ENCODE data around the gene CELA1.

CELA1 gene

DNA sequence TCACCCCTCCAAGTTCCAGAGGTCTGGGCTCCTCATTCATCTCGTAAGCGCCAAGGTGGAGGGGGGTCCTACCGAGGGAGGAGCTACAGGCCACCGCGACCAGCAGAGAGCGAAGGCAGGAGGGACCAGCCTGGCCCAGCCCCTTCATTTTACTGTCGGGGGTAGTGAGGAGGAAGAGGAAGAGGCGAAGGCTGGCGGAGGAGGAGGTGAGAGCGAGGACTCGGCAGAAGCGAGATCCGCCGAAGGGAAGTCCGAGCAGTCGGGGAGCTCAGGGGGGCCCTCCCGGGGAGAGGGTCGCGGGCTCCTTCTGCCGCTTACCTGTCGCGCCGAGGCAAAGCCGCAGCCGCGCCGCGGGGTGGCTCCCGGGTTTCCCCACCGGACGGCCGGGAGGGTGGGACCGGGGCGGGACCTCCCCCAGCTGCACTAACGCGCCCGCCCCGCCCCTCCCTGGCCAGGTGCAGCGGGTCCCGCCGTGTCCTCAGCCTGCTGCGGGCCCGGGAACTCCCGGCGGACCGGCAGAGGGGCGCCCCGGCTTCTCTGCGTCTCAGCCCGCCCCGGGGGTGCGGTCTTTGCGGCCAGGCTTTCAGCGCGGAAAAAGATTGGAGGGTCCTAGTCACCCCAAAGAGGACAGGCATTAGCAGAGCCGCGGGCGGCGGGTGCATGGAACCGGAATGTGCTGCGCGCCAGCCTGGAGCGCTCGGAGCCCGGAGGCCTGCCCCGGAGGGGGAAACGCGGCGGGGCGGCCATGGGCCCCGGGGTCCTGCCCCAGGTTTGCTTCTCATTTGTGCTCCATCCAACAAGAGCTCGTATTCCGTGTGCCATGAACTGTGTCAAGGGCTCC is 45.0 kb upstream of the CELA1 start, which contains the start of gene GALNT6:
Gene GALNT6 (minus strand): TSS at position 124 of the 841 bp plus-strand sequence. CDS start 11,625 bp downstream, outside the sequence.
- Histone ChIP-seq H3K4me3 (replicated peaks; ENCODE audit: low read depth, low read length) (peak within 1 kb of the TSS; percentile 81), H3K36me3 (ENCODE audit: control insufficient read depth, insufficient read depth, low read length) (no peaks in the 10 kb centered on the region), H3K27me3 (replicated peaks; ENCODE audit: control insufficient read depth, insufficient read depth, low read length) (no peaks in the 10 kb centered on the region)
- no peak for TF ChIP-seq CTCF (IDR thresholded peaks at IDR 0.05; ENCODE audit: insufficient read depth, low read length, poor library complexity, severe bottlenecking)
- DNase-seq (ENCODE audit: extremely low read depth, insufficient read length), result peak; percentile 85

- no peak for TF ChIP-seq CTCF (IDR thresholded peaks at IDR 0.05; ENCODE audit: insufficient read depth, low read length, poor library complexity, severe bottlenecking)
- H3K4me3 ChIP-seq (replicated peaks; ENCODE audit: low read depth, low read length), result peak overlapping the region; percentile 81
Observed at GRCh38 chr12:51390891-51391282, 44.4 kb upstream of the CELA1 start.

GRCh38 chr12:51390457-51390856 is 44.0 kb upstream of the CELA1 start:
- TF ChIP-seq CTCF (IDR thresholded peaks at IDR 0.05; ENCODE audit: insufficient read depth, low read length, poor library complexity, severe bottlenecking), result no peak
- Histone ChIP-seq H3K36me3 (ENCODE audit: control insufficient read depth, insufficient read depth, low read length) (no peaks in the 10 kb centered on the region), H3K27me3 (replicated peaks; ENCODE audit: control insufficient read depth, insufficient read depth, low read length) (no peaks in the 10 kb centered on the region), H3K4me3 (replicated peaks; ENCODE audit: low read depth, low read length) (peak overlapping the region; percentile 81)
- DNase-seq (ENCODE audit: extremely low read depth, insufficient read length), result no peak

More at GRCh38 chr12:51390891-51391282, 44.4 kb upstream of the CELA1 start:
- H3K27me3 ChIP-seq (replicated peaks; ENCODE audit: control insufficient read depth, insufficient read depth, low read length), result no peaks in the 10 kb centered on the region
- no peak for DNase-seq (ENCODE audit: extremely low read depth, insufficient read length)
- no peaks in the 10 kb centered on the region for H3K36me3 ChIP-seq (ENCODE audit: control insufficient read depth, insufficient read depth, low read length)

DNA sequence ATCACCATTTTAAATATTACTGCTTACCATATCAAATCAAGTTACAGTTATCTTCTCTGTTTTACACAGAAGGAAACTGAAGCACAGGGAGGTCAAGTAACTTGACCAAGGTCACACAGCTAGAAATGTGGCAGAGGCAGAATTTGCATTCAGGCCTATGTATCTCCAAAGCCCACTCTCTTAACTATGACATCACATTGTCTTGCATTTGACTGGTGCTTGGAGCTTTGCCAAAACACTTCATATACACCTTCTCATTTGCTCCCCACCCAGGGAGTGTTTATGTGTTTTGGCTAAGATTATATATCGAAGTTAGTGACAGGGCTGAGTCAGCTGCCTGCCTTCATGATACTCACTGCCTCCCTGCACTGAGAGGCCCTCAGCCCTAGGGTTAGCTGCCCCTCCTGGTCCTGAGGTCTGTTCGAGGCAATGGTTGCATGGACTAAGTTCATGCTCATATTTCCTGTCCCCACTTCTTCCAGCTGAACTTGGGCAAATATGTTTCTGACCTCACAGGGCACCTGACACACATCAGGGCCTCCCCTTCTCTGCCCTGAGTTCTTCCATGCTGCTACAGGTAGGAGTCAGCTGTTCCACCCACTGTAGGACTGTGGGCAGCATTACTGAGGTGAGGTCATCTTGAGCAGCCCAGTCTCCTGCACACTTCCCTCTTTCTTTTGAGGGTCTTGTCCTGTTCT is 43.0 kb upstream of the CELA1 start:
- H3K27me3 ChIP-seq (replicated peaks; ENCODE audit: control insufficient read depth, insufficient read depth, low read length), result no peaks in the 10 kb centered on the region
- H3K4me3 ChIP-seq (replicated peaks; ENCODE audit: low read depth, low read length), result no peak overlapping the region
- no peak for TF ChIP-seq CTCF (IDR thresholded peaks at IDR 0.05; ENCODE audit: insufficient read depth, low read length, poor library complexity, severe bottlenecking)
- H3K36me3 ChIP-seq (ENCODE audit: control insufficient read depth, insufficient read depth, low read length), result no peaks in the 10 kb centered on the region
- peak; percentile 24 for DNase-seq (ENCODE audit: extremely low read depth, insufficient read length)

- no peaks in the 10 kb centered on the region for H3K36me3 ChIP-seq (ENCODE audit: control insufficient read depth, insufficient read depth, low read length)
- no peak for TF ChIP-seq CTCF (IDR thresholded peaks at IDR 0.05; ENCODE audit: insufficient read depth, low read length, poor library complexity, severe bottlenecking)
- H3K4me3 ChIP-seq (replicated peaks; ENCODE audit: low read depth, low read length), result no peak overlapping the region
- DNase-seq (ENCODE audit: extremely low read depth, insufficient read length), result no peak
- no peaks in the 10 kb centered on the region for H3K27me3 ChIP-seq (replicated peaks; ENCODE audit: control insufficient read depth, insufficient read depth, low read length)
Observed at GRCh38 chr12:51388846-51389245, 42.4 kb upstream of the CELA1 start.
